RWPE1 (cell line): ENCODE results near the gene GRIK4.

Experiments
- CTCF ChIA-PET: fragments of 350-600 bp; sonication (Branson Sonifier 250); formaldehyde crosslinking; extraction: SDS; loops from one replicate; lab custom pipeline; 2021; lab: Yijun Ruan, JAX
- POLR2A ChIA-PET: fragments of 400-600 bp; formaldehyde crosslinking; extraction: SDS; loops from one replicate; lab custom pipeline; 2020; ENCODE audit warnings: antibody characterized with exemption; ENCODE audit not compliant: low non-redundant PET; lab: Yijun Ruan, JAX
- DNase-seq: peaks from one replicate; pipeline ENCODE4 v3.0.0; 2012; ENCODE audit warnings: low spot score
- H3K27ac ChIP-seq: fragments of 450-650 bp; 2 replicates; pipeline ENCODE4 v1.5.1; 2017
- CTCF ChIP-seq: fragments of 450-650 bp; conservative IDR thresholded peaks from 2 replicates; pipeline ENCODE4 v1.5.1; 2017; ENCODE audit warnings: low read depth, mild to moderate bottlenecking

Gene GRIK4

GRCh38 chr11:120513436-120514315, 2.1 kb downstream of the GRIK4 start:
- H3K27ac ChIP-seq: no peak overlapping the region
- ChIA-PET CTCF (interaction anchor here (0.6 to 1.5 kb wide), 3 partner anchors 13 to 1911 kb away, joined by 3 to 15 read pairs (median 4); no protein-coding TSS in a partner anchor), POLR2A (no interaction called here)
- no peak for DNase-seq
- TF ChIP-seq CTCF: no peak

- POLR2A ChIA-PET: no interaction called here
- no peak for TF ChIP-seq CTCF
- CTCF ChIA-PET: interaction anchor here (0.6 kb wide), 1 partner anchor 438 kb away, joined by 4 read pairs; no protein-coding TSS in a partner anchor
- H3K27ac ChIP-seq: no peak overlapping the region
- no peak for DNase-seq
Observed at GRCh38 chr11:120514541-120515121, 3.1 kb downstream of the GRIK4 start.

GRCh38 chr11:120515186-120515723, 3.7 kb downstream of the GRIK4 start:
- H3K27ac ChIP-seq: no peak overlapping the region
- no peak for TF ChIP-seq CTCF
- POLR2A ChIA-PET: no interaction called here
- DNase-seq: no peak
- CTCF ChIA-PET: interaction anchor here (0.6 kb wide), 1 partner anchor 437 kb away, joined by 4 read pairs; no protein-coding TSS in a partner anchor

- ChIA-PET POLR2A (no interaction called here), CTCF (no interaction called here)
Observed at GRCh38 chr11:120516461-120517389, 5.2 kb downstream of the GRIK4 start.

GRCh38 chr11:120517390-120517761, 5.8 kb downstream of the GRIK4 start:
- ChIA-PET CTCF (no interaction called here), POLR2A (no interaction called here)
- no peak overlapping the region for H3K27ac ChIP-seq
- TF ChIP-seq CTCF: no peak
- no peak for DNase-seq

More at GRCh38 chr11:120516461-120517389, 5.2 kb downstream of the GRIK4 start:
- no peak for DNase-seq
- no peak for TF ChIP-seq CTCF
- H3K27ac ChIP-seq: no peak overlapping the region
